Body of pancreas (tissue), 4 donors: ENCODE measurements around the gene DYNLT2. TPM values are rescaled to one million over a fixed set of nuclear protein-coding genes. Genes with fewer than 3 reads are reported as not detected.

ENCODE experiments used
- ATAC-seq: fragments of 150-250 bp; one replicate; pipeline ENCODE4 v1.9.1; 2016
- DNase-seq, 4 donors: peaks; one replicate each; pipeline ENCODE4 v3.0.0-alpha.2; 2019
- H3K27ac ChIP-seq, 4 donors: fragments of 200-600 bp; sonication (generic); 1 replicate in 3 of 4; 2 replicates in 1 of 4; pipeline versions ENCODE4 v1.5.1 to v1.6.1; 2016 to 2019; ENCODE audit warnings: mild to moderate bottlenecking in 1 of 4, mixed read lengths in 1 of 4, moderate library complexity in 1 of 4
- H3K27me3 ChIP-seq, 2 donors: fragments of 200-600 bp; sonication (generic); one replicate each; pipeline ENCODE4 v1.6.0; 2016; ENCODE audit warnings: mild to moderate bottlenecking in 1 of 2
- H3K36me3 ChIP-seq, 2 donors: fragments of 200-600 bp; sonication (generic); replicated peaks in 1 of 2; 2 replicates each; pipeline ENCODE4 v1.5.1; 2016; ENCODE audit warnings: low read depth in 2 of 2; ENCODE audit not compliant: insufficient read depth in 1 of 2
- H3K4me1 ChIP-seq: fragments of 200-600 bp; sonication (generic); one replicate; pipeline ENCODE4 v1.6.0; 2016
- H3K4me3 ChIP-seq, 2 donors: fragments of 200-600 bp; sonication (generic); 1 replicate in 1 of 2; 2 replicates in 1 of 2; pipeline ENCODE4 v1.5.1; 2016 to 2019
- H3K9me3 ChIP-seq, 3 donors: fragments of 200-600 bp; sonication (generic); 1 replicate in 2 of 3; 2 replicates in 1 of 3; pipeline ENCODE4 v1.5.1; 2016
- CTCF ChIP-seq, 7 experiments: fragments of 450-650 bp in 4 of 7; fragments of 200-600 bp in 3 of 7; sonication (generic) in 3 of 7; IDR thresholded peaks; one replicate each; pipeline ENCODE4 v1.5.1; 2016 to 2019; ENCODE audit warnings: antibody characterized with exemption in 7 of 7
- POLR2A ChIP-seq, 3 donors: fragments of 450-650 bp; IDR thresholded peaks; one replicate each; pipeline ENCODE4 v1.6.1; 2016; ENCODE audit warnings: antibody characterized with exemption in 3 of 3, mild to moderate bottlenecking in 2 of 3
- whole genome bisulfite sequencing, 2 donors: methylation state at CpG; one replicate each; pipeline ENCODE4 v1.1.5; 2017; 5-methylcytosine and 5-hydroxymethylcytosine counted together
- intact Hi-C: fragments of 100-400 bp; cut with DNase I; formaldehyde crosslinking; loops from one replicate; pipeline ENCODE4 v1.15.1; 2023
- total RNA-seq, 2 donors: library from RNA; depleted of rRNA; stranded (reverse); fragments of >200 nt; gene quantifications; one replicate each; pipeline ENCODE4 v1.1.0, GENCODE V29; 2016

DYNLT2 gene
- total RNA-seq, 2 donors from 2014 or later: 1.3 to 3.6 TPM

GRCh38 chr6:169798764-169799473, 47.5 kb upstream of the DYNLT2 start:
- Histone ChIP-seq H3K4me1 (peaks cover 36% of the 10 kb centered on the region), H3K27ac (peak overlapping the region in 3 of 4 donors; percentile 60 to 82 (median 66)), H3K27me3 (no peaks in the 10 kb centered on the region), H3K4me3 (no peak overlapping the region), H3K36me3 (no peaks in the 10 kb centered on the region), H3K9me3 (no peaks in the 10 kb centered on the region)
- 68 to 80% methylated on average over 10 of the region's 10 CpGs for WGBS, 2 donors
- ATAC-seq (no peak), DNase-seq (no peak)
- TF ChIP-seq POLR2A (IDR thresholded peaks at IDR 0.05) (no peak), CTCF (IDR thresholded peaks at IDR 0.05) (no peak)
- intact Hi-C loops: no loop called here

GRCh38 chr6:169795196-169795595, 43.8 kb upstream of the DYNLT2 start:
- intact Hi-C loops: no loop called here
- no peak for DNase-seq
- no peaks in the 10 kb centered on the region for H3K9me3 ChIP-seq
- no peaks in the 10 kb centered on the region for H3K36me3 ChIP-seq
- no peak overlapping the region for H3K4me3 ChIP-seq
- no peak for ATAC-seq
- TF ChIP-seq POLR2A (IDR thresholded peaks at IDR 0.05) (no peak), CTCF (IDR thresholded peaks at IDR 0.05) (no peak)
- 68 to 84% methylated on average over 2 of the region's 2 CpGs for WGBS, 2 donors
- H3K27me3 ChIP-seq: no peaks in the 10 kb centered on the region
- peaks cover 22% of the 10 kb centered on the region for H3K4me1 ChIP-seq
- H3K27ac ChIP-seq: no peak overlapping the region

GRCh38 chr6:169794317-169795055, 43.1 kb upstream of the DYNLT2 start:
- DNase-seq (peak in 1 of 4 donors; percentile 29), ATAC-seq (no peak)
- Histone ChIP-seq H3K9me3 (no peaks in the 10 kb centered on the region), H3K4me3 (no peak overlapping the region), H3K4me1 (peaks cover 22% of the 10 kb centered on the region), H3K27me3 (no peaks in the 10 kb centered on the region), H3K27ac (no peak overlapping the region), H3K36me3 (no peaks in the 10 kb centered on the region)
- no peak for TF ChIP-seq CTCF (IDR thresholded peaks at IDR 0.05)
- no peak for TF ChIP-seq POLR2A (IDR thresholded peaks at IDR 0.05)
- intact Hi-C loops: no loop called here
- WGBS, 2 donors: 34 to 52% methylated on average over 11 to 13 of the region's 13 CpGs

- 81 to 89% methylated on average over 6 to 10 of the region's 10 CpGs for WGBS, 2 donors
- no peaks in the 10 kb centered on the region for H3K36me3 ChIP-seq
- H3K4me3 ChIP-seq: no peak overlapping the region
- no peak for TF ChIP-seq CTCF (IDR thresholded peaks at IDR 0.05)
- no peak for TF ChIP-seq POLR2A (IDR thresholded peaks at IDR 0.05)
- no peaks in the 10 kb centered on the region for H3K9me3 ChIP-seq
- H3K4me1 ChIP-seq: peaks cover 16% of the 10 kb centered on the region
- DNase-seq: no peak
- no peak overlapping the region for H3K27ac ChIP-seq
- intact Hi-C loops: no loop called here
- no peaks in the 10 kb centered on the region for H3K27me3 ChIP-seq
- no peak for ATAC-seq
Measured at GRCh38 chr6:169793408-169793807, 42.0 kb upstream of the DYNLT2 start.
